GM23248 (cell line): ENCODE measurements around the gene C19orf25.

ENCODE experiments used
- EZH2 ChIP-seq: fragments of 200-600 bp; sonication (generic); IDR thresholded peaks from 2 replicates; pipeline ENCODE4 v1.6.1; 2018; ENCODE audit warnings: antibody characterized with exemption, mild to moderate bottlenecking; ENCODE audit not compliant: insufficient read depth, poor library complexity, severe bottlenecking
- EZH2phosphoT487 ChIP-seq: fragments of 200-600 bp; sonication (generic); IDR thresholded peaks from 2 replicates; pipeline ENCODE4 v1.6.1; 2018; ENCODE audit warnings: antibody characterized with exemption, moderate library complexity, mild to moderate bottlenecking, low read depth; ENCODE audit not compliant: insufficient read depth

DNA sequence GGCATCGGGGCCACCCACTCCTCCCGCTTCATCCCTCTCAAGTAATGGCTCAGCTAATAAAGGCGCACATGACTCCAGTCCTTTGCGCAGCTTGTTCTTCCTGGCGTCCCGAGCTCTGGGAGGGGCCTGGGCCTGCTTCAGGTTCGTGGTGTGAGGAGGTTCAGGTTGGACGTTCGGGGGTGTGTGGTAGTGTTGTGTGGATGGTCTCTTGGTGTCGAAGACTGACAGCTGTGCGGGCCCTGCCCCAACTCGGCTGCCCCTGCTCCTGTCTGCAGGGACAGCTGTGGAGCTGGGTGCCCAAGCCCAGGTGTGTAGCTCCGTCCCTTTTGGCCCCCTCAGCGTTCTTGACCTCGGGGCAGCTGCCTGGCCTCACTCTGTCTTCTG lies 38.6 kb downstream of the C19orf25 start:
- TF ChIP-seq EZH2phosphoT487 (no peak), EZH2 (no peak)
